BJ (cell line): ENCODE measurements around the gene SULT1A2. TPM values are rescaled to one million over a fixed set of nuclear protein-coding genes. Genes with fewer than 3 reads are reported as not detected.
"Not testable (repeated sequence)": the region's sequence is repeated elsewhere in the genome, so short reads cannot be mapped to it uniquely, and the experiment has no call there.

Source experiments
- CTCF ChIA-PET: fragments of 350-600 bp; formaldehyde crosslinking; extraction: SDS; loops from one replicate; lab custom pipeline; 2021; ENCODE audit warnings: antibody characterized with exemption, inconsistent platforms; lab: Yijun Ruan, JAX
- POLR2A ChIA-PET: fragments of 300-600 bp; sonication (Branson Sonifier 250); formaldehyde crosslinking; extraction: SDS; loops from one replicate; lab custom pipeline; 2021; ENCODE audit warnings: antibody characterized with exemption; lab: Charles Lee
- DNase-seq: peaks from one replicate; pipeline ENCODE4 v3.0.0-alpha.2; 2011; ENCODE audit warnings: low read depth
- H3K27me3 ChIP-seq: 2 replicates; pipeline ENCODE4 v1.6.0; 2011; ENCODE audit warnings: low read length; ENCODE audit not compliant: control insufficient read depth, insufficient read depth
- H3K36me3 ChIP-seq: 2 replicates; pipeline ENCODE4 v1.5.1; 2011; ENCODE audit warnings: low read length; ENCODE audit not compliant: control insufficient read depth, insufficient read depth
- H3K4me3 ChIP-seq: 2 replicates; pipeline ENCODE4 v1.5.1; 2011; ENCODE audit warnings: low read depth, mild to moderate bottlenecking, control low read depth, low read length
- polyA plus RNA-seq: library from polyadenylated mRNA; depleted of rRNA; stranded (reverse); fragments of >200 nt; gene quantifications from 2 replicates; pipeline ENCODE4 v1.2.3, GENCODE V29; 2011
- TF ChIP-seq, protein P1 (sequence below): IDR thresholded peaks from 2 replicates; pipeline ENCODE4 v1.5.1; 2011; ENCODE audit warnings: low read depth, mild to moderate bottlenecking, control low read depth, inconsistent platforms, low read length, moderate library complexity; ENCODE audit not compliant: insufficient read depth

The SULT1A2 gene
- polyA plus RNA-seq, 1 experiment = not detected

DNA sequence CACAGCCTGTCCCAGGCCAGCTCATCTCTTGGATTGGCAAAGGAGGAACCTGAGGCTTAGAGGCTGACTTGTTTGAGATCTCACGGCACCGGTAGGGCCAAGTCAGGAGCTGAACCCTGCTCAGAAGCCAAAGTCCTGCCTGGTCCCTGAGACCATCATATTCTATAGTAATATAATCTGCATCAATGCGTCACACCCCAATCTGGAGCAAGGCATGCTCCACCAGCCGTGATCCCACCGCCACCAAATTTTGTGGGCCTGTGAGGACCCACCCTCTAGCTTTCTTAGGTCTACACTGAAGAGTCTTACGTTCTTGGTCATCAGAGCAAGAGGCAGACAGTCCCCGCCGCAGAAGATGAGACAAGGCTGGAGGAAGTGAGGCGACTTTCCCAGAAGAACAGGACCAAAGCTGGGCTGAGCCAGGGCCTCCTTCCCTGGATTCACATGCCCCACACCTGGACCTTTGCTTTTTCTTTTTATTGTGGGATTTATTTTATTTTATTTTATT lies 10.3 kb upstream of the SULT1A2 start:
- TF ChIP-seq, protein P1, sequence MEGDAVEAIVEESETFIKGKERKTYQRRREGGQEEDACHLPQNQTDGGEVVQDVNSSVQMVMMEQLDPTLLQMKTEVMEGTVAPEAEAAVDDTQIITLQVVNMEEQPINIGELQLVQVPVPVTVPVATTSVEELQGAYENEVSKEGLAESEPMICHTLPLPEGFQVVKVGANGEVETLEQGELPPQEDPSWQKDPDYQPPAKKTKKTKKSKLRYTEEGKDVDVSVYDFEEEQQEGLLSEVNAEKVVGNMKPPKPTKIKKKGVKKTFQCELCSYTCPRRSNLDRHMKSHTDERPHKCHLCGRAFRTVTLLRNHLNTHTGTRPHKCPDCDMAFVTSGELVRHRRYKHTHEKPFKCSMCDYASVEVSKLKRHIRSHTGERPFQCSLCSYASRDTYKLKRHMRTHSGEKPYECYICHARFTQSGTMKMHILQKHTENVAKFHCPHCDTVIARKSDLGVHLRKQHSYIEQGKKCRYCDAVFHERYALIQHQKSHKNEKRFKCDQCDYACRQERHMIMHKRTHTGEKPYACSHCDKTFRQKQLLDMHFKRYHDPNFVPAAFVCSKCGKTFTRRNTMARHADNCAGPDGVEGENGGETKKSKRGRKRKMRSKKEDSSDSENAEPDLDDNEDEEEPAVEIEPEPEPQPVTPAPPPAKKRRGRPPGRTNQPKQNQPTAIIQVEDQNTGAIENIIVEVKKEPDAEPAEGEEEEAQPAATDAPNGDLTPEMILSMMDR = no peak
- POLR2A ChIA-PET = no interaction called here

DNA sequence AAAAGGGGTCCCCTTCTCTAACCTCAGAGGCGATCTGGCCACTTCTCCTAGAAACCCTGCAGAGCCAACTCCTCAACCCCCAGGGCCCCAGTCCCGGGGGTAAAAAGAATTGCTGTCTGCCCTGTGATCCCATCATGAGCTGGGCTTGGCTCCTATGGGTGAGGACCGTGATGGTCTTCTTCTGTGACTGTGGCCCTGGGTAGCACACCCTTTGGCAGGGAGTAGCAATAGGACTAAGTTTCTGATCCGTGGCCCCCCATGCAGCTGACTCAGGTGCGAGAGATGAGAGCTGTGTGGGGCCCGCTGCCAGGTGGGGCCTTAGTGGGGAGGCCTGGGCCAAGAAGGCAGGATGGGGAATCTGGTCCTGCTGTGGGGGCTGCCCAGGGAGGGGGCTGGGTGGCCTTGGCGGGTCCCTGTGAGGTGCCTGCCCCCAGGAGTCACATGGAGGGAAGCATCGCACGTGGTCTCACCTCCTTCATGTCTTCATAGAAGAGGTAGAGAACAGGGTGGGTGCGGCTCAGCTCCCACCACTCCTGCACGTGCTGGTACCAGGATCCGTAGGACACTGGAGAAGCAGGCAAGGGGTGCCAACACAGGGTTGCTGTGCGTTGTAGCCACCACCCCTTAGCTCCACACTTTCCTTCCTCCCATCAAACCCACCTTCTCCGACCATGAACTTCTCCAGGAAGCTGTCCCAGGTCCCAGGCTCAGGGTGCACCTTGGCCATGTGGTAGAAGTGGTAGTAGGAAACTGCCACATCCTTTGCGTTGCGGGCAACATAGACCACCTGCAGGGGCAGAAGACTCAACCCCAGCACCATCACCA lies 9.7 kb upstream of the SULT1A2 start:
- no peaks in the 10 kb centered on the region; the same call in 1 of the 2 replicates for H3K27me3 ChIP-seq
- no peak for DNase-seq
- H3K36me3 ChIP-seq = no peaks in the 10 kb centered on the region
- ChIA-PET CTCF (no interaction called here), POLR2A (no interaction called here)
- H3K4me3 ChIP-seq = no peak overlapping the region
- TF ChIP-seq, protein P1 = no peak

More for the DNA sequence above, 10.3 kb upstream of the SULT1A2 start:
- CTCF ChIA-PET = no interaction called here
- H3K27me3 ChIP-seq = no peaks in the 10 kb centered on the region; the same call in 1 of the 2 replicates
- no peaks in the 10 kb centered on the region for H3K36me3 ChIP-seq
- no peak overlapping the region for H3K4me3 ChIP-seq
- no peak for DNase-seq

DNA sequence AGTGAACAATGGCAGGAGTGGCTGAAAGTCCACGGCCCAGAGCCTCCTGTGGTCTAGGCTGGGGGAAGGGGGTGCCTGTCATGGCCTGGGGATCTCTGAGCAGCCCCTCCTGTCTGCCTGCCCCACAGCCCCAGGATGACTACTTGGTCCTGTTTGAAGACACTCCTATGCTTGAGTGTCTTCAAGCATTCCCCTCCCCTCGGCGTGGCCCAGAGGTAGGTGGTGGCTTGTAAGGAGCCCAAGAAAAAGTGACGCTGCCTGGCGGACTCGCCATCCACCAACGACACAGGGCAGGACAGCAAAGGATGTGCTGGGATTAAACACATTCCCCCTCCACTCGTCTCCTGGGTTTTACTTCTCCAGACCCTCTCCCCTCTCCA lies 7.3 kb upstream of the SULT1A2 start:
- no peaks in the 10 kb centered on the region; the same call in 1 of the 2 replicates for H3K27me3 ChIP-seq
- POLR2A ChIA-PET = no interaction called here
- TF ChIP-seq, protein P1 = no peak
- no peak overlapping the region for H3K4me3 ChIP-seq
- CTCF ChIA-PET = interaction anchor here (1.0 to 1.4 kb wide), 2 partner anchors 12 kb away, joined by 4 to 6 read pairs; no protein-coding TSS in a partner anchor
- no peak for DNase-seq
- no peaks in the 10 kb centered on the region for H3K36me3 ChIP-seq

DNA sequence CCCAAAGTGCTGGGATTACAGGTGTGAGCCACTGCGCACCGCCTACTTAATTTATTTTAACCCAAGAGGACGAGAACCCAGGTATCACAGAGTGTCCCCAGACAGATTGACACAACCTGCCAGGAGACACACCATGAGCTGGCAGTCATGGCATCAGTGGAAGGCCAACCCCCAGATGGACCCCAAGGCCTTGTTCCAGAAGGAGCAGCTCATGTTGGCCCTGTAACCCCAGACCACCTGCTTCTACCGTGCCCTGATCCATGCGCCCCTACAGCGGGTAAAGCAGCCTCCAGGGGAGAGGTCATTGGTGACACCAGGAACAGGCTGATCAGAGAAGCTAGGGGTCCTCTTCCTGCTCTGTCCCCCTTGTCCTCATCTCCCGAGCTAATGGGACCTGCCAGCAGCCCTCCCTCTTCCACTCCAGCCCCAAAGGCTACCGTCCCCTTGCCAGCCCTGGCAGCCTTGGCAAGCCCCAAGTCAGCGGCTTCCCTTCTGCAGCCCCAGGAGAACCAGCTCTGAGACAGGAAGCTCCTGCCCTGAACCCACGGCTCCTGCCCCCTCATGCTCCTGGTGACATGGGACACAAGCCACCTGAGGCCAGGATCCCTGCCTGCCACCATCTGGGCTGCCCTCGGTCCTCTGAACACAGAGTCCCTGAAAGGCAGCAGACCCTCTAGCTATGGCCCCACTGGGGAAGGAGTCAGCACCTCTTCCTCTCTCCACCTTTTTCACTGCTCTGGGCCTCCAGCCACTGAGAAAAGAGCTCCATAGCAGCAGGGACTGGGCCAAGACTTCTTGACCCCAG lies 6.7 kb upstream of the SULT1A2 start:
- TF ChIP-seq, protein P1 = no peak
- no peaks in the 10 kb centered on the region; the same call in 1 of the 2 replicates for H3K27me3 ChIP-seq
- H3K36me3 ChIP-seq = no peaks in the 10 kb centered on the region
- CTCF ChIA-PET = interaction anchor here (1.4 kb wide), 1 partner anchor 11 kb away, joined by 6 read pairs; no protein-coding TSS in a partner anchor
- POLR2A ChIA-PET = no interaction called here
- no peak overlapping the region for H3K4me3 ChIP-seq
- no peak for DNase-seq

DNA sequence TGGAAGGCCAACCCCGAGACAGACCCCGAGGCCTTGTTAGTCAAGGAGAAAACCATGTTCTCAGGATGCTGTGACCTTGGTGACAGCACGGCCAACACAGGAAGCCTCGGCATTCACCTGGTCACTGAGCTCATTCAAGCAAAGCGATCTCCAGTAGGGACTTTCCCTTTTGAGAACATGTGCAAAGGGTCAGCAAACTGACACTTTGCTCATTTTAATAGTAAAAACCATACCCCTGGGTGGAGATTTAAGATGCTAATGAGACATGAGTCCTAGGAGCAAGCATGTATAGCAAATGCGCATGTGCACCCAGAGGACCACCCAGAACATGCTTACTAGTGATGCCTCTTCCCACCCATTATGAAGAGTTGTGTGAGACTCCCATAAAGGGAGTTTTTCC lies 5.7 kb upstream of the SULT1A2 start:
- TF ChIP-seq, protein P1 = no peak
- CTCF ChIA-PET = no interaction called here
- Histone ChIP-seq H3K27me3 (peaks cover 3% of the 10 kb centered on the region), H3K36me3 (no peaks in the 10 kb centered on the region), H3K4me3 (no peak overlapping the region)
- no peak for DNase-seq
- POLR2A ChIA-PET = no interaction called here

DNA sequence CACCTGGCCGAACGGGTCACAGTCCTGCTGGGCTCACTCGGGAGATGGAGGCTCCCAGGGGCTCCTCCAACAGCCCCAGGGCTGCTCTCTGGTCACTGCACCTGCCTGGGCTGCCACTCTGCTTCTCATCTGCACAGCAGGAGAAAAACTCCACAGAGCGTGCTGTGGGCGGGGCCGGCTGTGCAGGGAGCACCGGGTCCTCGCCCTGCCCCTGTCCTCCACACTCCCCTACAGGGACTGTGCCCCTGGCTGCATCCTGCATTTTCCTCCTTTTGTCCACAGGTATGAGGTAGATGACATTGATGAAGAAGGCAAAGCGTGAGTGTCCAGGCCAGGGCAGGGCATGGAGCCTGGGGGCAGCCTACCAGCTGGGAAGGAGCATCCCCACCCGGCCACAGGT lies 5.2 kb upstream of the SULT1A2 start:
- DNase-seq, H3K36me3 ChIP-seq, CTCF ChIA-PET, H3K27me3 ChIP-seq, H3K4me3 ChIP-seq, POLR2A ChIA-PET: not testable (repeated sequence)

DNA sequence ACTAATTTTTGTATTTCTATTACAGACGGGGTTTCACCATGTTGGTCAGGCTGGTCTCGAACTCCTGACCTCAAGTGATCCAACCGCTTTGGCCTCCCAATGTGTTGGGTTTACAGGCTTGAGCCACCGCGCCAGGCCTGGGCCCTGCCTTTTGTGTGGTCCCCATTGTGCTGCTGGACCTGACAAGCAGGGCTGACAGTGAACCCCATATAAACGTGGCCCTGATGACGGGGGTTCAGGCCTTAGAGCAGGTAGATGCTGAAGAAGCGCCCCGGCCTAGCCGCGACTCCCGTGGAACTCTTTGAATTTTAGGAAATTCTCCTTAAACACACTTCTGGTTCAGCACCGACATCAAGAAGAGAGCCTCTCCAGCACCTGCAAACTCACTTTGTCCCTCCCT lies 4.7 kb upstream of the SULT1A2 start:
- CTCF ChIA-PET, POLR2A ChIA-PET, DNase-seq: not testable (repeated sequence)

More for the DNA sequence above, 4.7 kb upstream of the SULT1A2 start:
- not testable (repeated sequence) for H3K36me3 ChIP-seq, H3K4me3 ChIP-seq, H3K27me3 ChIP-seq
